NCI-H510A treated with DMSO at 0.1 percent for 48 hours (cell line): ENCODE measurements around the gene TEX30.

ENCODE experiments used
- DNase-seq: peaks from one replicate; lab custom pipeline; 2025; lab: John Stamatoyannopoulos, UW

TEX30 gene

GRCh38 chr13:102779436-102780159, 6.0 kb upstream of the TEX30 start:
- no peak for DNase-seq

- DNase-seq, result no peak
Measured at GRCh38 chr13:102777736-102778135, 4.2 kb upstream of the TEX30 start.

DNA sequence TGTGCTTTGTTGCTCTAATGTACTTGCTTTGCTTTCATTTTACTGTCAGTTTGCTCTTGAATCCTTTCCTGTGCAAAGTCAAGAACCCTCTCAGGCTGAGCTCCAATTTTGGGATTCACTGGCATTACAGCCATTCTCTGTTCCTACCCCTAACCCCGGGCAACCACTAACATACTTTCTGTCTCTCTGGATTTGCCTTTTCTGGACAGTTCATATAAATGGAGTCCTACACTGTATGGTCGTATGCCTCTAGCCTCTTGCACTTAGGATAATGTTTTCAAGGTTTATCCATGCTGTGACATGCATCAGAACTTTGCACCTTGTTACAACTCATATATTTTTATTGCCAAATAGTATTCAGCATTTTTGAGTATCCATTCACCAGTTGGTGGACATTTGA, 2.7 kb upstream of the TEX30 start:
- DNase-seq, result no peak

DNA sequence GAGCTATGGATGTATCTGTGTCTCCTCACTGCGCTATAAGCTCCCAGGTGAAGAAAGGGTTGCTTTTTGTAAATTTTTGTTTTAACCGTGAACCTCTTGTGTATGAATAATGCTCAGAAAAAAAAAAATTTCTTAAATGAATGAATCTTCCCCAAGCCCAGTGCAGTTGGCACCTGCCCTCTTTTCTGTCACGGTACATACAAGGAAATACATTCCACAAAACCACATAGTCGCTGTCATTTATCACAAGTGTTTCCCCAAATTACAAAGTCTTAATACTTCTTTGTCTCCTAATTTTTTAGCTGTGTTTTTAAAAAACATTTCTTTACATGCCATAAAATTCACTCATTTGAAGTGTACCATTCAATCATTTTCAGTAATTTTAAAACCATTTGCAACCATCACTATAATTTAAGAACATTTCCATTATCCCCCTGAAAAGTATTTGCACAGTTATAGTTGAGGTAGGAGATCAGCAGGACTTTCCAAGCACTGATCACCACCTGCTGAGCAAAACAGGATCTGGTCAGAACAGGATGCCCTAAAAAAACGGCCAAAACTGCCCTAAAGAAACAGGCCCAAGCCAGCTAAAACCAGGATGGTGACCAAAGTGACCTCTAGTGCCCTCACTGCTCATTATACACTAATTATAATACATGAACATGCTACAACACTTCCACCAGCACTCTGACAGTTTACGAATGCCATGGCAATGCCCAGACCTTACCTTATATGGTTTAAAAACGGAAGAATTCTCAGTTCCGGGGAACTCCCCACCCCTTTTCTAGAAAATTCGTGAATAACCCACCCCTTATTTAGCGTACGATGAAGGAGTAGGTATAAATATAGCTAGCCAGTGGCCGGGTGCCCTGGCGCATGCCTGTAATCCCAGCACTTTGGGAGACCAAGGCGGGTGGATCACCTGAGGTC, 1.3 kb upstream of the TEX30 start:
- no peak for DNase-seq

- DNase-seq, result no peak
Measured at GRCh38 chr13:102774214-102774568, 605 bp upstream of the TEX30 start.

DNA sequence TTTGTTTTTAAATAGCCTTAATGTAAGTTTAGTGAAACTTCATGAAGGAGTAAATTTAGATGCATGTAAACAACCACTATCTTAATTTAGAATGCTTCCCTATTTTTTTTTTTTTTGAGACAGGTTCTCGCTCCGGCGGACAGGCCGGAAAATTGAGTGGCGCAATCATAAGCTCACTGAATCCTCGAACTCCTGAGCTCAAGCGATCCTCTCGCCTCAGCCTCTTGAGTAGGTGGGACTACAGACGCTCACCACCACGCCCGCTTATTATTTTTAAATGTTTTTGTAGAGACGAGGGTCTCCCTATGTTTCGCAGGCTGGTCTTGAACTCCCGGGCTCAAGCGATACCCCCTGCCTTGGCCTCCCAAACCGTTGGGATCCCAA, 1.6 kb downstream of the TEX30 start:
- no peak for DNase-seq

GRCh38 chr13:102771298-102772041, 2.1 kb downstream of the TEX30 start:
- no peak for DNase-seq

DNA sequence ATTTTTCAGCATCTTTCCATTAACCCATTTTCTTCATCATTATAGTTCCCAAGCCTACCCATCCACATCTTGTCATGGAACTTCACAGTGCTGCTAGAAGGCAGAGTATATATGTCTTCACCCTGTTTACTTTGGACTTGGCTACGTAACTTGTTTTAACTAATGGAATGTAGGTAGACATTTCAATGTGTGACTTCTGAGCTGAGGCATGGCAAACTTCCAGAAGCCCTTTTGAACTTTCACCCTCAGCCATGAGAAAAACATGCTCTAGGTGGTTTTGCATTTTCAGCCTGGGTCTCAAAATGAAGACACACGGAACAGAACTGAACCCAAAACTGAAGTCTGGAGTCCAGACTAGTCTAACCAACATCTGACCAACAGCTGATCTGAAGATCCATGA, 3.2 kb downstream of the TEX30 start:
- DNase-seq, result no peak

GRCh38 chr13:102769679-102770078, 3.9 kb downstream of the TEX30 start:
- no peak for DNase-seq

DNA sequence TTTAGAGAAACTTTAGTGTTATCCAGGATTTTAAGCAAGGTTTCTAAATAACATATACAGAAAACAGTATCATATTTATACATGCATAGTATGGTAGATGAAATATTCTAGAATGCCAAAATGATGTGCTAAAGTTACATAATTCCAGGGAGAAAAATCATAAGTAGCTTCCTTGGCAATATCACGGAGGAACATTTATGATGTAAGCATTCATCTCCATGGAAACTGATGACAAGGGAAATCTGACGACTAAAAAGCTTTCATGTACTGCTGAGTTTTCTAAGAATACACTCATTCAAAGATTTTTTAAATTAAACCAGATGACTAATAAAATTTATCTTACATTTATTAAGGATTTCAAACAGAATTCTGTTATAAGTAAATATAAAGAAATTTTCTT, 4.7 kb downstream of the TEX30 start:
- no peak for DNase-seq

- no peak for DNase-seq
Measured at GRCh38 chr13:102763741-102764140, 9.8 kb downstream of the TEX30 start.

DNA sequence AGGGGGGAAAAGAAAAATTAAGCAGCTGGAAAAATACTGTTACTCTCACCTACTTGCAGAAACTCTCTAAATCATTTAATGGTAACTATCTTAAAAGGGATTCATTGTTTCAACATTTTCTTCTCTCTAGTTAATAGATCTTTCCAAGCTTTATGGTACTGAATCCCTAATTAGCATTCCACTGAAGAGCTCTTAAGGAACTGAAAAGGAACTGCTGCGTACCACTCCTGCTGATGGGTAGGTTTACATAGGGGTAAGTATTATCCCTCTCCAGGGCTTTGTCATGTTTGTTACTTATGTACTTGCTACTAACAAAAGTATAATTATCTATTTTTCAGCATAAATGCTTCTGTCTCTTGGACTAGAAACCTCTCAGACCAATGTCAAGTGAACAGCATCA, 12.5 kb downstream of the TEX30 start:
- no peak for DNase-seq

DNA sequence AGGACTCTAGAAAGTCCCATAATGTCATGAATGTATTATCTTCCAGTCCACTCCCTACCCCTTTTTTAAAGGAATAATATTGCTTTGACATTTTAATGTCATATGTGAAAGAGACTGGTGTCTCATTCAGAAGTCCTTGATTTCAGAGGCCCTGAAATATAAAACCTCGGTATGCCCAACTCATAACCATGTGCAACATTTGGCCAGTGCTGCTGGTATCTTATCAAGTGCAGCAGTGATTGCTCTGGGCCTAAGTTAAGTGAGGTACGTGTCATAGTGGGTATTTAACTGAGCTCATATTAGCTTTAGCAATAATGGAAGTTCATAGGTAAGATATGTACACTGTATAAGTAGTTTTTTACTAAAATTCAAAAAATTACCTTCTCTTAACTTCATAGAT, 14.7 kb downstream of the TEX30 start:
- no peak for DNase-seq

GRCh38 chr13:102757006-102757405, 16.6 kb downstream of the TEX30 start:
- DNase-seq, result no peak

- no peak for DNase-seq
Measured at GRCh38 chr13:102751886-102752285, 21.7 kb downstream of the TEX30 start.

DNA sequence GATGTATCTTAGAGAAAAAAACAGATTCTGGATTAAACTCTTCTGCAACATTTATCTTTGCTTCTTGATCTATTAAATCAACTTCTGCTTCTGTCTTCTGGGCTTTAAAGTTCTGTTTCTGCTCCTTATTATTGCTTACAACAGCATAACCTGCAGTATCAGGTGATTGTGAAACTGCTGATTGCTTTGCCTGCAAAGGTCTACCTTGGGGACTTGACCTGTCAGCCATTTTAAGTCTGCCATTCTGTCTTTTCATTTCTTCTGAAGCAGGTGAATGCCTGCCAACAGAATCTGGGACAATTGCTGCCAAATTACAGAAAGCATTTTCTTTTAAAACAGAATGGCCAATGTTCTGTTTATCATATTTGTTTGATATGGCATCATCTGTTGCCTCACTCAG, 31.1 kb downstream of the TEX30 start:
- DNase-seq, result no peak

- DNase-seq, result no peak
Measured at GRCh38 chr13:102742101-102742500, 31.5 kb downstream of the TEX30 start.

DNA sequence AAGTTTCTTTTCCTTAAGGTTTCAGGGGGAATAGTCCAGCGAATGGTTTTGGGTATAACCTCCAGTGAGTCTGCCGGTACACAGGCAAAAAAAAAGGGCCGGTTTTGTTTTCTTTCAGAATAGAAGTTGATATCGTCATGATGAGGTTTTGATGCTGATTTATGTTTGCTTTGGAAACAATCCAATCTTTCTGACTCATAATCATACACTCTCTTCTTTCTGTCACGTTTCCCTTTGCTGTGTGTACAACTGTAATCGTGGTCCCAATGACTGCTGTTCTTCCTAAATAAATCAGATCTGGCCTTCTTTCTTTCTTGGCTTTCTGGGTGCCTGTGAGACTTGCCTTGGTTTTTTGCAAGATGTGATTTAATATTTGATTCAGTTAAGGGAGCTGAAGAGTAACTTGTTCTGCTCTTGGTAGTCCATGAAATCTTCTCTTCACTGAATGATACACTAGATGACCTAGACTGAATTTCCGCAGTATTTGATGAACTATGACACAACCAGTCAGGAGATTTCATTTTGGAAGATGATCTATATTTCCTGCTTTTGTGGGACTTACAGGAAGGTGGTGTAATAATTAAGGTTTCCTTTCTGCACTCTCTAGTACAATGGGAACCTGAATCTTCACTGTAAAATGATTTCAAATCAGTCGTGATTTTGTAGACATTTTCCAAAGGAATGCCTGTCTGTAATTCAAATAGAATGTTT, 43.9 kb downstream of the TEX30 start:
- DNase-seq, result no peak

DNA sequence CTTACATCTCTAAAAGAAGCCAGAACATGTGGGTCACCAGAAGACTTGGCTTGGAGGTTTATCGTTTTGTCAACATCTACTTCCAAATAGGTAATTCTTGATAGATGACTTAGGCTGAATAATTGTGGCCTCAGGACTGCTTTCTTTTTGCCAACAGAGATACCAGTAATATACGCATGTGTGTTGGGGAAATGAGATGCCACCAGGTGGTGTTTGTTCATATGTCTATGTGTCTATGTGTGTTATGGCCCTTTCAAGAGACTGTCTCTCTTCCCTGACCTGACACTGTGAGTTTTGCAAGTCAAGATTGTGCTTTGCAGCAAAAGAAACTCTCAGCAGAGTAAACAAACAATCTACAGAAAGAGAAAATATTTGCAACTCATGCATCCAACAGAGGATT, 47.2 kb downstream of the TEX30 start:
- DNase-seq, result no peak

DNA sequence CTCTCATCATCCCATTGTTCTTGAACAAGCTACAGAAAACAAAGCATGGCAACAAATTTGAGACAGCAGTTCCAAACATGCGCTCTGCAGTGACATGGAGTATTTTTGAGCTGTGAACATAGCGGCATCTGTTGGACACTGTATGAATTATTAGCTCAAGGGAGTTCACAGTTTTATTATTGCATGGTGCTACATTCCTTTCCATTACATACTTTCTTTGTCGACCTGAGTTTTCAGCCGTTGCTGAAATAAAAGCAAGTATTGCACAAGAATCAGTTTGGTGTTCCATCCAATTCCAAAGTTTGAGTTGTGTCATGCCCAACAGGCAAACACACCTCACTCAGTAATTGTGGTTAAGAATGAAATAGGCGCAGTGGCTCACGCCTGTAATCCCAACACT, 48.7 kb downstream of the TEX30 start:
- no peak for DNase-seq

- no peak for DNase-seq
Measured at GRCh38 chr13:102721800-102722231, 51.8 kb downstream of the TEX30 start.

GRCh38 chr13:102718746-102719145, 54.8 kb downstream of the TEX30 start:
- no peak for DNase-seq
